Caco-2 (cell line): ENCODE data around the gene GPR37L1. TPM values are rescaled to one million over a fixed set of nuclear protein-coding genes. Genes with fewer than 3 reads are reported as not detected.

Source experiments
- BruUV-seq: library from RNA; stranded (reverse); fragments of 400-500 nt; replicated peaks from 2 replicates; lab custom pipeline; 2021; lab: Mats Ljungman, UMichigan
- CTCF ChIA-PET: fragments of 300-600 bp; sonication (Branson Sonifier 250); formaldehyde crosslinking; loops from one replicate; lab custom pipeline; 2022; ENCODE audit warnings: antibody characterized with exemption; lab: Charles Lee
- POLR2A ChIA-PET: fragments of 300-600 bp; sonication (Branson Sonifier 250); formaldehyde crosslinking; loops from one replicate; lab custom pipeline; 2022; ENCODE audit warnings: antibody characterized with exemption; lab: Charles Lee
- DNase-seq, 2 experiments: peaks; one replicate each; pipeline versions ENCODE4 v3.0.0 to v3.0.0-alpha.2; 2020 to 2022
- H3K27me3 ChIP-seq: replicated peaks from 2 replicates; pipeline ENCODE4 v1.6.0; 2011; ENCODE audit warnings: low read length; ENCODE audit not compliant: control insufficient read depth, insufficient read depth
- H3K36me3 ChIP-seq: 2 replicates; pipeline ENCODE4 v1.5.1; 2011; ENCODE audit warnings: low read length; ENCODE audit not compliant: control insufficient read depth, insufficient read depth
- H3K4me1 ChIP-seq: fragments of 250-450 bp; sonication (Bioruptor Pico); 2 replicates; pipeline ENCODE4 v1.5.1; 2020; ENCODE audit warnings: mild to moderate bottlenecking
- H3K4me3 ChIP-seq: 2 replicates; pipeline ENCODE4 v1.5.1; 2011; ENCODE audit warnings: low read depth, mild to moderate bottlenecking, control low read depth, low read length
- H3K9me3 ChIP-seq: fragments of 250-450 bp; sonication (Bioruptor Pico); 2 replicates; pipeline ENCODE4 v1.5.1; 2020; ENCODE audit warnings: mild to moderate bottlenecking, moderate library complexity
- H3K27ac Mint-ChIP-seq: one replicate; pipeline ENCODE4 v1.8.0; 2022; ENCODE audit warnings: mixed read lengths; ENCODE audit not compliant: unreplicated experiment
- H3K27me3 Mint-ChIP-seq: one replicate; pipeline ENCODE4 v1.8.0; 2022; ENCODE audit warnings: mixed read lengths; ENCODE audit not compliant: insufficient read depth, unreplicated experiment
- H3K36me3 Mint-ChIP-seq: one replicate; pipeline ENCODE4 v1.8.0; 2022; ENCODE audit warnings: mild to moderate bottlenecking, mixed read lengths; ENCODE audit not compliant: insufficient read depth, unreplicated experiment
- H3K4me1 Mint-ChIP-seq: one replicate; pipeline ENCODE4 v1.8.0; 2022; ENCODE audit warnings: low read depth, mixed read lengths; ENCODE audit not compliant: unreplicated experiment
- H3K4me3 Mint-ChIP-seq: one replicate; pipeline ENCODE4 v1.8.0; 2022; ENCODE audit warnings: mild to moderate bottlenecking, moderate library complexity, mixed read lengths; ENCODE audit not compliant: unreplicated experiment
- H3K9me3 Mint-ChIP-seq: one replicate; pipeline ENCODE4 v1.8.0; 2022; ENCODE audit warnings: mixed read lengths; ENCODE audit not compliant: unreplicated experiment
- CTCF ChIP-seq, 2 experiments: fragments of 200-600 bp in 1 of 2; IDR thresholded peaks; 1 replicate in 1 of 2; 2 replicates in 1 of 2; pipeline versions ENCODE4 v1.5.1 to v1.8.0; 2011 to 2022; ENCODE audit warnings: antibody characterized with exemption in 1 of 2, control low read depth in 1 of 2, inconsistent platforms in 1 of 2, low read depth in 1 of 2, low read length in 1 of 2, mild to moderate bottlenecking in 1 of 2, moderate library complexity in 1 of 2; ENCODE audit not compliant: insufficient read depth in 1 of 2, severe bottlenecking in 1 of 2, unreplicated experiment in 1 of 2
- intact Hi-C: fragments of 100-400 bp; cut with micrococcal nuclease; formaldehyde crosslinking; loops from one replicate; pipeline ENCODE4 v1.10.0; 2022; ENCODE audit not compliant: unreplicated experiment
- total RNA-seq: library from RNA; stranded (reverse); gene quantifications from 2 replicates; pipeline ENCODE4 v1.2.3, GENCODE V29; 2022

Gene GPR37L1
- total RNA-seq, 1 experiment from 2014 or later: 0.07 TPM

DNA sequence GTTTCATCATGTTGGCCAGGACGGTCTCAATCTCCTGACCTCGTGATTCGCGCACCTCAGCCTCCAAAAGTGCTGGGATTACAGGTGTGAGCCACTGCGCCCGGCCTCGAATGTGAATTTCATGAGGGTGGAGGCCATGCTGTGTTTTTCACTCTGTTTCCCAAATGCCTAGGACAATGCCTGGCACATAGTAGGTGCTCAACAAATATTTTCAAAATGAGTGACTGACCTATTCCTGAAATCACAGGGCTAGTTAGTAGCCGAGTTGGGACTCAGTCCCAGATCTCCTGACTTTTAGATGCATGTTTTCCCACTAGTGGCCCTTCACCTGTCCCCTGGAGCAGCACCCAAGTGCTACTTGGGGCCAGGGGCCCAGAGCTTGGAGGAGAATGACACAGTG lies 6.4 kb upstream of the GPR37L1 start:
- no peaks in the 10 kb centered on the region for H3K27me3 Mint-ChIP-seq
- no peaks in the 10 kb centered on the region for H3K27me3 ChIP-seq
- H3K9me3 Mint-ChIP-seq: no peaks in the 10 kb centered on the region
- intact Hi-C loops: loop anchor here (5.0 kb wide), 1 partner anchor 239 kb away; no protein-coding TSS in a partner anchor
- no peaks in the 10 kb centered on the region for H3K9me3 ChIP-seq
- H3K4me1 Mint-ChIP-seq: peaks cover 25% of the 10 kb centered on the region
- POLR2A ChIA-PET: no interaction called here
- no peak overlapping the region for H3K4me3 Mint-ChIP-seq
- no TSS peak for BruUV-seq
- peaks cover 49% of the 10 kb centered on the region for H3K4me1 ChIP-seq
- DNase-seq: no peak
- no peak for TF ChIP-seq CTCF (IDR thresholded peaks at IDR 0.05; ENCODE audit: insufficient read depth in 1 of 2, low read depth in 1 of 2, low read length in 1 of 2, severe bottlenecking in 1 of 2, unreplicated experiment in 1 of 2)
- no peaks in the 10 kb centered on the region for H3K36me3 ChIP-seq
- peaks cover 4% of the 10 kb centered on the region for H3K36me3 Mint-ChIP-seq
- CTCF ChIA-PET: interaction anchor here (0.9 kb wide), 1 partner anchor 106 kb away, joined by 4 read pairs; the partner anchor contains the start of gene ELF3
- no peak overlapping the region for H3K4me3 ChIP-seq
- no peak overlapping the region for H3K27ac Mint-ChIP-seq

DNA sequence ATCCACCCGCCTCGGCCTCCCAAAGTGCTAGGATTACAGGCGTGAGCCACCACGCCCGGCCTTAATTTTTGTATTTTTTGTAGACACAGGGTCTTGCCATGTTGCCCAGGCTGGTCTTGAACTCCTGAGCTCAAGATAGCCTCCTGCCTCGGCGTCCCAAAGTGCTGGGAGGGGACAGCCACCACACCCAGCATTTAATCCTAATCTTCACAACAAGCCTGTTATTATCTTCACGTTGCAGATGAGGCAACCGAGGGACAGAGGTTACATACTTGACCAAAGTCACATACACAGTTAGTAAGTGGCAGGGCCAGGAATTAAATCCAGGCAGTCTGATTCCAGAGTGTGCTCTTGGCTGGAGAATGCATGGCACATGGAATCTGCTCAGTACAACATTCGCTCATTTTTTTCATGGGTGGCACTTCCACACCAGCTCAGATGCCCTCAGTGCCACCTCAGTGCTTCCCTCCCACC lies 4.8 kb upstream of the GPR37L1 start:
- CTCF ChIA-PET: interaction anchor here (0.7 to 3.7 kb wide), 7 partner anchors 18 to 222 kb away, joined by 3 to 30 read pairs (median 7); partner anchors contain the start of gene ELF3
- Mint-ChIP-seq H3K9me3 (no peaks in the 10 kb centered on the region), H3K4me3 (no peak overlapping the region), H3K4me1 (peaks cover 24% of the 10 kb centered on the region), H3K27ac (no peak overlapping the region), H3K36me3 (peaks cover 4% of the 10 kb centered on the region), H3K27me3 (no peaks in the 10 kb centered on the region)
- Histone ChIP-seq H3K4me3 (no peak overlapping the region), H3K36me3 (no peaks in the 10 kb centered on the region), H3K4me1 (peaks cover 42% of the 10 kb centered on the region), H3K27me3 (no peaks in the 10 kb centered on the region), H3K9me3 (no peaks in the 10 kb centered on the region)
- DNase-seq: no peak
- POLR2A ChIA-PET: interaction anchor here (0.5 to 1.5 kb wide), 3 partner anchors 107 to 110 kb away, joined by 3 to 9 read pairs (median 3); partner anchors contain the start of gene ELF3
- intact Hi-C loops: loop anchor here (2.0 to 5.0 kb wide), 2 partner anchors 221 to 241 kb away; no protein-coding TSS in a partner anchor
- BruUV-seq: no TSS peak
- no peak for TF ChIP-seq CTCF (IDR thresholded peaks at IDR 0.05; ENCODE audit: insufficient read depth in 1 of 2, low read depth in 1 of 2, low read length in 1 of 2, severe bottlenecking in 1 of 2, unreplicated experiment in 1 of 2)

- H3K4me1 Mint-ChIP-seq: no peaks in the 10 kb centered on the region
- CTCF ChIA-PET: interaction anchor here (0.6 to 3.7 kb wide), 4 partner anchors 29 to 121 kb away, joined by 3 to 30 read pairs (median 8); no protein-coding TSS in a partner anchor
- no peak for DNase-seq
- H3K9me3 ChIP-seq: no peaks in the 10 kb centered on the region
- no peak for TF ChIP-seq CTCF (IDR thresholded peaks at IDR 0.05; ENCODE audit: insufficient read depth in 1 of 2, low read depth in 1 of 2, low read length in 1 of 2, severe bottlenecking in 1 of 2, unreplicated experiment in 1 of 2)
- H3K4me3 ChIP-seq: no peak overlapping the region
- no peaks in the 10 kb centered on the region for H3K9me3 Mint-ChIP-seq
- H3K36me3 Mint-ChIP-seq: no peaks in the 10 kb centered on the region
- intact Hi-C loops: no loop called here
- no peaks in the 10 kb centered on the region for H3K27me3 Mint-ChIP-seq
- BruUV-seq: no TSS peak
- no peak overlapping the region for H3K27ac Mint-ChIP-seq
- no peaks in the 10 kb centered on the region for H3K36me3 ChIP-seq
- POLR2A ChIA-PET: interaction anchor here (0.7 kb wide), 1 partner anchor 111 kb away, joined by 3 read pairs; the partner anchor contains the start of gene ELF3
- no peak overlapping the region for H3K4me3 Mint-ChIP-seq
- H3K27me3 ChIP-seq: no peaks in the 10 kb centered on the region
- H3K4me1 ChIP-seq: peaks cover 18% of the 10 kb centered on the region
Observed at GRCh38 chr1:202121006-202121405, 1.7 kb upstream of the GPR37L1 start.
